Endothelial cell of umbilical vein (primary cell): Measurements from ENCODE around the gene SLC25A38. TPM values are rescaled to one million over a fixed set of nuclear protein-coding genes. Genes with fewer than 3 reads are reported as not detected.

ENCODE experiments used
- BruUV-seq: library from RNA; stranded (reverse); fragments of 400-500 nt; replicated peaks from 2 replicates; lab custom pipeline; 2021; lab: Mats Ljungman, UMichigan
- CTCF ChIA-PET: fragments of 300-600, 350-600 bp; sonication (Branson Sonifier 250); formaldehyde crosslinking; loops from one replicate; lab custom pipeline; 2021; ENCODE audit warnings: antibody characterized with exemption, inconsistent platforms; lab: Charles Lee
- POLR2A ChIA-PET: fragments of 300-600, 350-600 bp; sonication (Branson Sonifier 250); formaldehyde crosslinking; loops from one replicate; lab custom pipeline; 2021; ENCODE audit warnings: antibody characterized with exemption, inconsistent platforms; lab: Charles Lee
- DNase-seq: peaks from one replicate; pipeline ENCODE4 v3.0.0-alpha.2; 2011; ENCODE audit warnings: low read depth, low spot score
- FAIRE-seq: peaks from 2 replicates; lab custom pipeline; 2011; peaks lifted over from hg19 to GRCh38; lab: Jason Lieb, UNC
- H2AFZ ChIP-seq: 2 replicates; pipeline ENCODE4 v1.6.0; 2012; ENCODE audit warnings: low read depth, low read length, control low read depth, inconsistent platforms
- H3K27ac ChIP-seq: 2 replicates; pipeline ENCODE4 v1.5.1; 2011; ENCODE audit warnings: low read depth, mild to moderate bottlenecking, control low read depth, low read length, moderate library complexity; ENCODE audit not compliant: insufficient read depth
- H3K27me3 ChIP-seq, 2 experiments: 2 replicates each; pipeline versions ENCODE4 v1.6.0 to v1.6.1; 2011; ENCODE audit warnings: low read length in 2 of 2, mixed read lengths in 1 of 2; ENCODE audit not compliant: control insufficient read depth in 2 of 2, insufficient read depth in 2 of 2
- H3K36me3 ChIP-seq, 2 experiments: 2 replicates in 1 of 2; 3 replicates in 1 of 2; pipeline ENCODE4 v1.5.1; 2011; ENCODE audit warnings: low read length in 2 of 2, mild to moderate bottlenecking in 1 of 2, moderate library complexity in 1 of 2; ENCODE audit not compliant: control insufficient read depth in 2 of 2, insufficient read depth in 2 of 2; ENCODE audit errors: extremely low read depth in 1 of 2
- H3K4me1 ChIP-seq: 3 replicates; pipeline ENCODE4 v1.5.1; 2011; ENCODE audit warnings: mild to moderate bottlenecking, low read length; ENCODE audit not compliant: control insufficient read depth, insufficient read depth; ENCODE audit errors: extremely low read depth
- H3K4me2 ChIP-seq: 2 replicates; pipeline ENCODE4 v1.6.1; 2011; ENCODE audit warnings: low read length, control low read depth, mixed read lengths; ENCODE audit not compliant: insufficient read depth
- H3K4me3 ChIP-seq, 3 experiments: fragments of 200-600 bp in 1 of 3; sonication (generic), shearing (Covaris generic) in 1 of 3; replicated peaks in 1 of 3; 2 replicates each; pipeline ENCODE4 v1.5.1; 2011 to 2016; ENCODE audit warnings: control low read depth in 3 of 3, low read length in 3 of 3, mild to moderate bottlenecking in 2 of 3, inconsistent platforms in 1 of 3, low read depth in 1 of 3, moderate library complexity in 1 of 3; ENCODE audit not compliant: insufficient read depth in 1 of 3
- H3K79me2 ChIP-seq: 2 replicates; pipeline ENCODE4 v1.6.0; 2012; ENCODE audit warnings: low read length, inconsistent platforms; ENCODE audit not compliant: control insufficient read depth, insufficient read depth
- H3K9ac ChIP-seq: replicated peaks from 2 replicates; pipeline ENCODE3; 2011; ENCODE audit warnings: low read length, control low read depth; ENCODE audit not compliant: insufficient read depth; ENCODE audit errors: extremely low read depth
- H3K9me1 ChIP-seq: replicated peaks from 3 replicates; pipeline ENCODE4 v1.6.0; 2011; ENCODE audit warnings: mild to moderate bottlenecking, low read length; ENCODE audit not compliant: control insufficient read depth, insufficient read depth; ENCODE audit errors: extremely low read depth
- H3K9me3 ChIP-seq: replicated peaks from 2 replicates; pipeline ENCODE4 v1.5.1; 2012; ENCODE audit warnings: low read length, inconsistent platforms; ENCODE audit not compliant: control insufficient read depth, insufficient read depth
- H4K20me1 ChIP-seq: replicated peaks from 2 replicates; pipeline ENCODE3; 2011; ENCODE audit warnings: mild to moderate bottlenecking, low read length; ENCODE audit not compliant: control insufficient read depth, insufficient read depth; ENCODE audit errors: extremely low read depth
- FOS ChIP-seq: IDR thresholded peaks from 2 replicates; pipeline ENCODE4 v1.6.1; 2011; ENCODE audit warnings: mild to moderate bottlenecking, low read length, moderate library complexity, borderline replicate concordance; ENCODE audit not compliant: insufficient read depth
- GATA2 ChIP-seq: IDR thresholded peaks from 2 replicates; pipeline ENCODE4 v1.7.0; 2011; ENCODE audit warnings: low read depth, mild to moderate bottlenecking, moderate library complexity, mixed read lengths, low read length; ENCODE audit not compliant: insufficient read length, insufficient read depth
- MYC ChIP-seq: IDR thresholded peaks from one replicate; pipeline ENCODE4 v1.6.1; 2011; ENCODE audit warnings: mild to moderate bottlenecking, low read depth, low read length
- POLR2A ChIP-seq: IDR thresholded peaks from 2 replicates; pipeline ENCODE4 v1.6.1; 2012; ENCODE audit warnings: low read depth, mild to moderate bottlenecking, control low read depth, low read length
- dilution Hi-C: fragments of 300-500 bp; cut with MboI; formaldehyde crosslinking; loops from one replicate; pipeline ENCODE4 v1.15.0; 2019; ENCODE audit warnings: low sequenced_read_pairs; ENCODE audit not compliant: extremely low pct_ligation_motif_present
- intact Hi-C: fragments of 100-400 bp; cut with micrococcal nuclease; formaldehyde crosslinking; loops from one replicate; pipeline ENCODE4 v1.10.0; 2022
- polyA plus RNA-seq, 4 experiments: library from polyadenylated mRNA; depleted of rRNA in 3 of 4; stranded (reverse) in 3 of 4; unstranded in 1 of 4; fragments of >200 nt; gene quantifications; 2 replicates each; pipeline versions ENCODE4 v1.2.1 to v1.2.3, GENCODE V29; 2011 to 2012; ENCODE audit warnings: missing spikeins in 1 of 4
- total RNA-seq: library from RNA; stranded (reverse); gene quantifications from 2 replicates; pipeline ENCODE4 v1.2.3, GENCODE V29; 2021
- TF ChIP-seq, protein P1 (sequence below): IDR thresholded peaks from 2 replicates; pipeline ENCODE4 v1.6.1; 2011; ENCODE audit not compliant: insufficient read depth, insufficient read length

Gene SLC25A38
- total and polyA plus RNA-seq, 2 donors (not counting 3 experiments of a cell fraction or from before 2014, with no cell fraction given) = 20.0 to 31.1 TPM

DNA sequence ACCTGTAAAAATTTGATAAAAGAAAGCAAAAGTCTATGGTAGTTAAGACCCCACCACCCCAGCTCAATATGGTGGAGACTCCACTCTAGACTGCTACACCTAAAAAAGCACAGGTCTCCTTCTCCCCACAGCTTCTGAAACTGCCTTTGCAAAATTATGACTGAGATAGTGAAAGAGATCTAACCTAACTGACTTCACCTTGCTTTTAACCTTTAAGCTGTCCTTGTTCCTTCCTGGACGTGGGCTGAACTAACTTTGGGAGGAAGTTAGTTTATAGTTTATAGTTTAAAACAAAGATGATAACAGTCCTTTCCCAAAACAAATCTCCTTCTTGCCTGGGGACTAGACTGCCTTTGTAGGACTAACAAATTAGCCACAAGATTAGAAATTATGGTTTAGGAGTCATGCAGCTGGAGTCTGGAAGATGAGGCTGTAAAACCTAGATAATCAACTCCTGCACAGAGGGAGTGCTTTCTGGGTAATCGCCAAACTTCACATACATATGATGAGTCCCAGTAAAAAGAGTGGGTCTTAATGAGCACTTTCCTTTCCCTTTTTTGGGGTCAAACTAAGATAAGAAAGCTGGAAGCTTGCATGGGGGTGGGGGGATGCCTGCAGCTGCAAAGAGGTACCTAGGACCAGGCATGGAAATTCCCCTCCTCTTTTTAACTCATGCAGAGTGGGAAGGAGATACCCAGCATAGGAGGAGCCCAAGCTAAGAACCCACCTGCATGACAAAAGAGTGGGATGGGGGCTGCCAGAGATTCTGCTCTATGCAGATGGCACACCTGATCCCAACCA, 36.2 kb upstream of the SLC25A38 start:
- H3K4me2 ChIP-seq = no peak overlapping the region
- H2AFZ ChIP-seq = no peak overlapping the region
- DNase-seq = no peak
- H3K9ac ChIP-seq = no peak overlapping the region
- H3K9me1 ChIP-seq = no peaks in the 10 kb centered on the region
- H3K27ac ChIP-seq = no peak overlapping the region
- BruUV-seq = no TSS peak
- intact Hi-C loops (no loop called here), dilution Hi-C loops (no loop called here)
- no peaks in the 10 kb centered on the region for H3K36me3 ChIP-seq
- no peak for FAIRE-seq
- TF ChIP-seq POLR2A (no peak), GATA2 (no peak), MYC (no peak), FOS (no peak)
- TF ChIP-seq, protein P1, sequence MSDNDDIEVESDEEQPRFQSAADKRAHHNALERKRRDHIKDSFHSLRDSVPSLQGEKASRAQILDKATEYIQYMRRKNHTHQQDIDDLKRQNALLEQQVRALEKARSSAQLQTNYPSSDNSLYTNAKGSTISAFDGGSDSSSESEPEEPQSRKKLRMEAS = no peak
- no peaks in the 10 kb centered on the region for H3K79me2 ChIP-seq
- H3K27me3 ChIP-seq = peaks cover 4 to 6% of the 10 kb centered on the region in 2 experiments
- POLR2A ChIA-PET = no interaction called here
- no peak overlapping the region for H3K4me3 ChIP-seq
- CTCF ChIA-PET = no interaction called here
- no peaks in the 10 kb centered on the region for H3K4me1 ChIP-seq
- no peaks in the 10 kb centered on the region for H4K20me1 ChIP-seq
- no peaks in the 10 kb centered on the region for H3K9me3 ChIP-seq

DNA sequence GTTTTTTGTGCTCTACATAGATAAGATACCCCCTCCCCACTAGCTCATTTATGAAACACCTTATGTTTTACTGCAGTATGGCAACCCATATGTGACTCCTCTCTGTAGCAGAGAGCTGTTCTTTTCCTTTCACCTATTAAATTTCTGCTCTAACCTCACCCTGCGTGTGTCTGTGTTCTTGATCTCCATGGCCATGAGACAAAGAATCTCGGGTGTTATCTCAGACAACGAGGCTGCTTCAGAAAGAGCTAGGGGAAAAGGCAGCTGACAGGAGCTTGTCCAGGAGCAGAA, 35.6 kb upstream of the SLC25A38 start:
- Histone ChIP-seq H3K9me3 (no peaks in the 10 kb centered on the region), H3K4me1 (no peaks in the 10 kb centered on the region), H3K9me1 (no peaks in the 10 kb centered on the region), H2AFZ (no peak overlapping the region), H3K27me3 (peaks cover 4 to 6% of the 10 kb centered on the region in 2 experiments), H4K20me1 (no peaks in the 10 kb centered on the region), H3K36me3 (no peaks in the 10 kb centered on the region), H3K79me2 (no peaks in the 10 kb centered on the region), H3K9ac (no peak overlapping the region), H3K4me3 (no peak overlapping the region), H3K27ac (no peak overlapping the region), H3K4me2 (no peak overlapping the region)
- dilution Hi-C loops (no loop called here), intact Hi-C loops (no loop called here)
- ChIA-PET CTCF (no interaction called here), POLR2A (no interaction called here)
- FAIRE-seq (no peak), DNase-seq (no peak)
- TF ChIP-seq MYC = no peak
- no peak for TF ChIP-seq POLR2A
- no peak for TF ChIP-seq GATA2
- TF ChIP-seq, protein P1 = no peak
- no TSS peak for BruUV-seq
